Measurements from ENCODE around the gene TACR1.
"Not testable (repeated sequence)": the region's sequence is repeated elsewhere in the genome, so short reads cannot be mapped to it uniquely, and the experiment has no call there.

Gene TACR1

GRCh38 chr2:75194184-75194868, 5.0 kb downstream of the TACR1 start:
- DNase-seq, result no peak

- DNase-seq, result no peak
Measured at GRCh38 chr2:75192496-75192895, 6.8 kb downstream of the TACR1 start.

- no peak for DNase-seq
Measured at GRCh38 chr2:75190271-75190990, 8.9 kb downstream of the TACR1 start.

- no peak for DNase-seq
Measured at GRCh38 chr2:75186821-75187220, 12.5 kb downstream of the TACR1 start.

GRCh38 chr2:75182606-75183005, 16.7 kb downstream of the TACR1 start:
- DNase-seq, result peak; percentile 29

- DNase-seq, result no peak
Measured at GRCh38 chr2:75180476-75180875, 18.8 kb downstream of the TACR1 start.

GRCh38 chr2:75177427-75177826, 21.9 kb downstream of the TACR1 start:
- no peak for DNase-seq

- DNase-seq, result no peak
Measured at GRCh38 chr2:75175456-75175855, 23.9 kb downstream of the TACR1 start.

GRCh38 chr2:75174981-75175380, 24.3 kb downstream of the TACR1 start:
- DNase-seq, result no peak

- DNase-seq, result no peak
Measured at GRCh38 chr2:75174519-75174918, 24.8 kb downstream of the TACR1 start.

- no peak for DNase-seq
Measured at GRCh38 chr2:75173740-75174139, 25.6 kb downstream of the TACR1 start.

- not testable (repeated sequence) for DNase-seq
Measured at GRCh38 chr2:75171423-75171822, 27.9 kb downstream of the TACR1 start.

GRCh38 chr2:75170889-75171288, 28.4 kb downstream of the TACR1 start:
- DNase-seq, result no peak

- no peak for DNase-seq
Measured at GRCh38 chr2:75168186-75168585, 31.1 kb downstream of the TACR1 start.

GRCh38 chr2:75166491-75166890, 32.8 kb downstream of the TACR1 start:
- no peak for DNase-seq

GRCh38 chr2:75162897-75163296, 36.4 kb downstream of the TACR1 start:
- DNase-seq, result peak; percentile 38

GRCh38 chr2:75162259-75162658, 37.1 kb downstream of the TACR1 start:
- DNase-seq, result no peak

GRCh38 chr2:75157435-75157834, 41.9 kb downstream of the TACR1 start:
- peak; percentile 30 for DNase-seq

- no peak for DNase-seq
Measured at GRCh38 chr2:75155115-75155514, 44.2 kb downstream of the TACR1 start.

- DNase-seq, result peak; percentile 92
Measured at GRCh38 chr2:75153221-75153620, 46.1 kb downstream of the TACR1 start.

- DNase-seq, result not testable (repeated sequence)
Measured at GRCh38 chr2:75152243-75152642, 47.1 kb downstream of the TACR1 start.

- DNase-seq, result not testable (repeated sequence)
Measured at GRCh38 chr2:75147884-75148283, 51.4 kb downstream of the TACR1 start.

- no peak for DNase-seq
Measured at GRCh38 chr2:75146606-75147332, 52.6 kb downstream of the TACR1 start.

- not testable (repeated sequence) for DNase-seq
Measured at GRCh38 chr2:75146221-75146605, 53.1 kb downstream of the TACR1 start.

Measured in DMS53 (cell line).